RWPE1 (cell line): Measurements from ENCODE around the gene CHTF8.
A peak's percentile ranks its signal among the peaks of the same experiment; 100 is the strongest.

Source experiments
- CTCF ChIA-PET: fragments of 350-600 bp; sonication (Branson Sonifier 250); formaldehyde crosslinking; extraction: SDS; loops from one replicate; lab custom pipeline; 2021; lab: Yijun Ruan, JAX
- POLR2A ChIA-PET: fragments of 400-600 bp; formaldehyde crosslinking; extraction: SDS; loops from one replicate; lab custom pipeline; 2020; ENCODE audit warnings: antibody characterized with exemption; ENCODE audit not compliant: low non-redundant PET; lab: Yijun Ruan, JAX
- DNase-seq: peaks from one replicate; pipeline ENCODE4 v3.0.0; 2012; ENCODE audit warnings: low spot score
- H3K27ac ChIP-seq: fragments of 450-650 bp; 2 replicates; pipeline ENCODE4 v1.5.1; 2017
- TF ChIP-seq, protein P1 (sequence below): fragments of 450-650 bp; conservative IDR thresholded peaks from 2 replicates; pipeline ENCODE4 v1.5.1; 2017; ENCODE audit warnings: low read depth, mild to moderate bottlenecking

Gene CHTF8

DNA sequence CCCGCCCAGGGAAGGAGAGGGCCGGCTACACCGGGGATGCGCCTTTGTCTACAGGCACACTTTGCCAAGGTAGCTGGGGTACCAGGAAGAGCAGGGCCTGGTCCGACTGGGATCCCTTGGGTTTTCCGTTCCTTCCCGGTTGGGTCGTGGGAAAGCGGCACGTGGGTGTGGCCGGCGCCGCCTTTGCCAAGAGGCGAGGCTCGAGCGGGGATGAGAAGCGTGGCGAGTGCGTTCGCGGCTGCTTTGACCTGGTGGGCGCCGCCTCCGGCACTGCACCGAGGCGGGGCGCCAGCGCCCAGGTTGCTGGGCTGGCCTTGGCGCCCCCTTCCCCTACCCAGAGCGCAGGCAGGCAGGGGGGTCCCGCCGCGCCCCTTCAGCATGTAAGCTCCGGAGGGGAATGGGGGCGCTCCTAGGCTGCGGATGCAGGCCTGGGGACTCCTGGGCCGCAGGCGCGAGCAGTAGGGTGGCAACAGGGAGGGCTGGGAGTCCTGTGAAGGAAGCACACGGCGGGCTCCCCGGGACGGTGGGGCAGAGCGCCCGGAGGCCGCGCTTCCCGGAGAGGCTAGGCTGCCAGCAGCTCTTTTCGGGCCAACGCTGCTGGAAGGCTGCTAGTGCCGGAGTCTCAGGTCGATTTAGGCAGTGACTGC is 24.9 kb downstream of the CHTF8 start:
- ChIA-PET POLR2A (no interaction called here), CTCF (interaction anchor here (0.5 to 1.4 kb wide), 6 partner anchors 10 to 205 kb away, joined by 3 to 7 read pairs (median 4); no protein-coding TSS in a partner anchor)
- H3K27ac ChIP-seq: peak overlapping the region; percentile 37; the same call in 1 of the 2 replicates
- TF ChIP-seq, protein P1, sequence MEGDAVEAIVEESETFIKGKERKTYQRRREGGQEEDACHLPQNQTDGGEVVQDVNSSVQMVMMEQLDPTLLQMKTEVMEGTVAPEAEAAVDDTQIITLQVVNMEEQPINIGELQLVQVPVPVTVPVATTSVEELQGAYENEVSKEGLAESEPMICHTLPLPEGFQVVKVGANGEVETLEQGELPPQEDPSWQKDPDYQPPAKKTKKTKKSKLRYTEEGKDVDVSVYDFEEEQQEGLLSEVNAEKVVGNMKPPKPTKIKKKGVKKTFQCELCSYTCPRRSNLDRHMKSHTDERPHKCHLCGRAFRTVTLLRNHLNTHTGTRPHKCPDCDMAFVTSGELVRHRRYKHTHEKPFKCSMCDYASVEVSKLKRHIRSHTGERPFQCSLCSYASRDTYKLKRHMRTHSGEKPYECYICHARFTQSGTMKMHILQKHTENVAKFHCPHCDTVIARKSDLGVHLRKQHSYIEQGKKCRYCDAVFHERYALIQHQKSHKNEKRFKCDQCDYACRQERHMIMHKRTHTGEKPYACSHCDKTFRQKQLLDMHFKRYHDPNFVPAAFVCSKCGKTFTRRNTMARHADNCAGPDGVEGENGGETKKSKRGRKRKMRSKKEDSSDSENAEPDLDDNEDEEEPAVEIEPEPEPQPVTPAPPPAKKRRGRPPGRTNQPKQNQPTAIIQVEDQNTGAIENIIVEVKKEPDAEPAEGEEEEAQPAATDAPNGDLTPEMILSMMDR: no peak
- peak; percentile 56 for DNase-seq

DNA sequence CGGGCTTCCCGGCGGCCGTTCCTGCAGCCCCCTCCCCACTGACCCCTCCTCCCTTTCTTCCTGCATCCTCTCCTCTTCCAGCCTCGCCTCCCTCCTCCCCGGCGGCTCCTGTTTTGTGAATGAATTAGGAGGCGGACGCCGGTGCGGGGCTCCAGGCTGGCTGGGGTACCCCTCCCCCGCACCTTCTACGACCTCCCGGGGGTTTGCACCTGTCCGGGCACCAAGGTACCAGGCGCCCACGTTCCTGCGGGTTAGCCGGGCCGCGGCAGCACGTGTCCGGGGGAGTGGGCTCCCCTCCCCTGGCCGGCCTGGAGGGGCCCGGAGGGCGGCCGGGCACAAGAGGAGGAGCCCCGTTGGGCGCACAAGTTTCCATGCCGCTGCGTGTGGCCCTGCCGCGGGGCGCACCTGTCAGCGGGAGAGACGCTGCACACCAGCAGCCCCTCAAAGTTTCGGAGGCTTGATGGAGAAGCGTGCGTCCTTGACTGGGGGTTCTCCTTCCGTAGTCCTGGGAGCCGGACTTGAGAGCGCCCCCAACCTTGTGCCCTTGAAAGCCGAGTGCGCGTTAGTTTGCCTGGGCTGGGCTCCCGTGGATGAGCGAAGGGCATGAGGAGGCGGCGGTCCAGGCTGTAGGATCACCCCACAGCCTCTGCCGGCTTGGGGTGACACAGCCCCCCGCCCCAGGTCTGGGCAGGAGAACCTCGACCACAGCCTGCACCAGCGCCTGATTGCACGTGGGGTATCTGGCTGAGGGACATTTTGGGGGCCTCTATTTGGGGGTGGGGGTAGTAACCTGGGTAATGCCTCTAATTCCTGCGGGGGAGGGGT is 25.7 kb downstream of the CHTF8 start:
- peak overlapping the region; percentile 81 for H3K27ac ChIP-seq
- DNase-seq: no peak
- TF ChIP-seq, protein P1: no peak
- ChIA-PET CTCF (interaction anchor here (0.9 kb wide), 1 partner anchor 15 kb away, joined by 7 read pairs; no protein-coding TSS in a partner anchor), POLR2A (no interaction called here)

DNA sequence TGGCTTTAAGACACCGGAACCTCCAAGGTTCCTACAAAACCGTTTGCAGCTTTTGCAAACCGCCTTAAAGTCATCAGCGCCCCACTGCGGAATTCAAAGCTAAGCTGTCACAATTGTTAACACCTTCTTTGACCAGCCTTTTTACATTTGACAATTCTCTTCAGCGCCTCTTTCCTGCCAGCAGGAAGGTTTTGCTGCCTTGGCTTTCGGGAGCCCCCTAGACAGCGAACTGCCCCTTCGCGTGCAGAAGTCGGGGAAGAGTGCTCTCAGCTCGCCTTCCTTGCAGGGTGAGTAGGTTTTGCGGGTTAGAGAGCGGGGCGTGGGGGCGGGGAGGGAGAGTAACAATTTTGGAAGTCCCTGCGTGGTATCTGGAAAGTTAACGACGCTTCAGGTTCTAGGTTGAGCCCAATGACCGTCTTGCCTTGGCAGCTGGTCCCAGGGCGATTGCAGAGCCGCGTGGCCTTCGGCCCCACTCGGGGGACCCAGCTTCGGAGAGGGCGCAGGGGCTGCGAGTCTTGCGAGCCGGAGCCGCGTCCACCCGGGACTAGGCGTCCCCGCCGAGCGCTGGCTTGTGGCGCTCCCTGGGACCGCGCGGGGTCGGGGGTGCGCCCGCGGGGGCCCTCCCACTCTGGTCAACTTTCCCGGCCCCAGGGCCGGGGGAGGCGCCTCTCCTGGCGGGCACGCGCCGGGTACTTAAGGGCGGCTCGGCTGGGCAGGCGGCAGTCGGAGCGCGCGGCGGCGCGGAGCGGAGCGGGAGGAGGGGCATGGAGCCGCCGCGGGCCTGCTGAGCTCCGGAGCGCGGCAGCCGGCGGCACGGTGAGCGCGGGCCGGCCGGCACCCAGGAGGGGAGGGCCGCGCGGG is 26.7 kb downstream of the CHTF8 start, which contains the start of gene HAS3:
TSS of gene HAS3 (plus strand) at position 153 of the 861 bp plus-strand sequence. CDS start 3,743 bp downstream, outside the sequence.
- TF ChIP-seq, protein P1: peak; percentile 64
- POLR2A ChIA-PET: interaction anchor here (1.2 kb wide), 1 partner anchor 154 kb away, joined by 3 read pairs; no protein-coding TSS in a partner anchor
- peak; percentile 73 for DNase-seq
- peak within 1 kb of the TSS; percentile 81 for H3K27ac ChIP-seq
- CTCF ChIA-PET: interaction anchor here (0.5 to 1.3 kb wide), 11 partner anchors 18 to 239 kb away, joined by 3 to 7 read pairs (median 3); no protein-coding TSS in a partner anchor

DNA sequence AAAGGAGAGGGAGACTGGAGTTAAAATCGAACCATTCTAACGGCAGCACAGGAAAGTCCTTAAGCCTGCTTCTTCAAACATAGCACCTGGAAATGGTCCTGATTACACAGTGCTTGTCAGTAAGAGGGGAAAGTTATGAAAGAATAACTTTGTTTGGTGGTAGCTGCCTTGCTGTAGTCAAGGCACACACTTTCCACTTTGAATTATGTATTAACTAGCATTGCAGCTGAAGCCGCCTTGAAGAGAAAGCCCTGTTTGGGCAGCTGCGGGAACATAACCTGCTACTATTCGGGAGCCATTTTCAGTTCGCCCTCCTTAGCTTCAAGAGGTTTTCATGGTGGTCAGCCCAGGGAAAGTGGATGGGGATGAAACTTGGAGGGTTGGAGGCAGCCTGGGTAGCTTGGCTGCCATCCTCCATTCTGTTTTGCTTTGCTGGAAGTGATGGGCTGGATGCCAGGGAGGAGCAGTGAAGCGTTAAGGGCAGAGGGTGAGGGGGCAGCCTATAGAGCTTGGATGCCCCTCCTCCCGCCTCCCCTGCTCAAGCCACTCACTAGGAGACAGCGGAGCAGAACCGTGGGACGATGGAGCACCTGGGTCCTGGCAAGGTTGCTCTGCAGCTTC is 32.2 kb downstream of the CHTF8 start:
- CTCF ChIA-PET: no interaction called here

GRCh38 chr16:69095193-69095592 is 37.2 kb downstream of the CHTF8 start:
- TF ChIP-seq, protein P1: no peak
- CTCF ChIA-PET: no interaction called here
- H3K27ac ChIP-seq: no peak overlapping the region
- no peak for DNase-seq
- POLR2A ChIA-PET: no interaction called here

More for the DNA sequence above, 32.2 kb downstream of the CHTF8 start:
- H3K27ac ChIP-seq: peak overlapping the region; percentile 14; the same call in 1 of the 2 replicates
- no peak for DNase-seq
- TF ChIP-seq, protein P1: no peak
- POLR2A ChIA-PET: interaction anchor here (0.7 kb wide), 1 partner anchor 28 kb away, joined by 3 read pairs; no protein-coding TSS in a partner anchor
